ENCODE results near the gene ZNF710. TPM values are rescaled to one million over a fixed set of nuclear protein-coding genes. Genes with fewer than 3 reads are reported as not detected.

Gene ZNF710
- total RNA-seq, 1 donor from 2014 or later = 45.5 TPM

DNA sequence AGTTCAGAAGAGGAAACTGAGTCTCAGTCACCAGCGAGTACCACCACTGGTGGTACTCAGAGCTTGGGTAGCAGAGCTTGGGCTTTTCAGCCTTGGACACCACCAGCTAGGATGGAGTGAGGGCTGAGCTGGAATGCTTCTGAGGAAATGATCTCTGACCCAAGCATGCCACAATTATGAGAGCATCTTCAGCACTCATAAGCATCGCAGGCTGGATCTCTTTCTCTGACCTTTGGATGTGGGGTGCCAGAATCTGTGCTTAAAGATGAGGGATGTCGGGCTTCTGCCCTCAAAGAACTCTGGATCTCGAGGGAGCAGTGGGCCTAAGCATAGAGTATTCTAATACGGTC lies 36.4 kb downstream of the ZNF710 start:
- H3K36me3 Mint-ChIP-seq (ENCODE audit: low read depth) = no peaks in the 10 kb centered on the region
- H3K4me1 Mint-ChIP-seq = peaks cover 84% of the 10 kb centered on the region
- TF ChIP-seq, protein P1, sequence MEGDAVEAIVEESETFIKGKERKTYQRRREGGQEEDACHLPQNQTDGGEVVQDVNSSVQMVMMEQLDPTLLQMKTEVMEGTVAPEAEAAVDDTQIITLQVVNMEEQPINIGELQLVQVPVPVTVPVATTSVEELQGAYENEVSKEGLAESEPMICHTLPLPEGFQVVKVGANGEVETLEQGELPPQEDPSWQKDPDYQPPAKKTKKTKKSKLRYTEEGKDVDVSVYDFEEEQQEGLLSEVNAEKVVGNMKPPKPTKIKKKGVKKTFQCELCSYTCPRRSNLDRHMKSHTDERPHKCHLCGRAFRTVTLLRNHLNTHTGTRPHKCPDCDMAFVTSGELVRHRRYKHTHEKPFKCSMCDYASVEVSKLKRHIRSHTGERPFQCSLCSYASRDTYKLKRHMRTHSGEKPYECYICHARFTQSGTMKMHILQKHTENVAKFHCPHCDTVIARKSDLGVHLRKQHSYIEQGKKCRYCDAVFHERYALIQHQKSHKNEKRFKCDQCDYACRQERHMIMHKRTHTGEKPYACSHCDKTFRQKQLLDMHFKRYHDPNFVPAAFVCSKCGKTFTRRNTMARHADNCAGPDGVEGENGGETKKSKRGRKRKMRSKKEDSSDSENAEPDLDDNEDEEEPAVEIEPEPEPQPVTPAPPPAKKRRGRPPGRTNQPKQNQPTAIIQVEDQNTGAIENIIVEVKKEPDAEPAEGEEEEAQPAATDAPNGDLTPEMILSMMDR (IDR thresholded peaks at IDR 0.05) = no peak
- CTCF ChIA-PET = no interaction called here
- DNase-seq (no peak), ATAC-seq (ENCODE audit: low read depth) (no peak)
- POLR2A ChIA-PET = interaction anchor here (0.7 to 2.5 kb wide), 3 partner anchors 22 to 62 kb away, joined by 3 to 11 read pairs (median 3); no protein-coding TSS in a partner anchor
- no peaks in the 10 kb centered on the region for H3K27me3 Mint-ChIP-seq
- no peaks in the 10 kb centered on the region for H3K9me3 Mint-ChIP-seq
- intact Hi-C loops (cut with micrococcal nuclease) = no loop called here
- H3K27ac Mint-ChIP-seq = peak overlapping the region; percentile 71
- H3K4me3 Mint-ChIP-seq = no peak overlapping the region

DNA sequence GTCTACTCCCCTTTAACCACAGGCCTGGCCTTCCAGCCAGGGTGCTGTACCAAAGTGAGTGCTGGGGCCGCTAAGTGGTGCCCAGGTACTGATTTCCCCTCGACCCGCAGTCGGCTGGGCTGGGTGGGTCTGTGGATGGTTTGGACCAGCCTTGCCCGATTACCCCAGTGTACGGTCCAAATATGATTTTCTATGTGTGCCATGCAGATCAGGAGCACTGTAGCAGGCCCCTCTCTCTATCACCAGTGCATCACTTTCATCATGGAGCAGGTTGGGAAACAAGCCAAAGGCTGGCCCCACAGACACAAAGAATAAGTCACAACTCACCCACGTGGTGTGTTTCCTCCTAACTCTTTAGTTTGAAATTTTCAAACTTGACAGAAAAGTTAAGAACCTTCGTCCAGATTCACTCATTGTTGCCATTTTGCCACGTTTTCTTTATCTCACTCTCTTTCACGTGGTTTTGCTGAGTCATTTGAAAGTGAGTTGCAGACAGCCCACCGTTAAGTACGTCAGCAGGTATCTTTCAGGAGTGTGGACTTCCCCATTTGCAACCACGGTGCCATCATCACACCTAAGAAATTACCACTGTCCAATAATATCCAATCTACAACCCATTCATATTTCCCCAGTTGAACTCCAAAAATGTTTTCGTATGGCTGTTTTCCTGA lies 37.0 kb downstream of the ZNF710 start:
- DNase-seq (no peak), ATAC-seq (ENCODE audit: low read depth) (peak; percentile 88)
- H3K36me3 Mint-ChIP-seq (ENCODE audit: low read depth) = no peaks in the 10 kb centered on the region
- peak overlapping the region; percentile 17 for H3K4me3 Mint-ChIP-seq
- POLR2A ChIA-PET = interaction anchor here (0.6 to 2.5 kb wide), 3 partner anchors 9 to 64 kb away, joined by 4 to 11 read pairs (median 5); no protein-coding TSS in a partner anchor
- H3K27me3 Mint-ChIP-seq = no peaks in the 10 kb centered on the region
- CTCF ChIA-PET = no interaction called here
- TF ChIP-seq, protein P1 (IDR thresholded peaks at IDR 0.05) = no peak
- peaks cover 81% of the 10 kb centered on the region for H3K4me1 Mint-ChIP-seq
- peak overlapping the region; percentile 71 for H3K27ac Mint-ChIP-seq
- intact Hi-C loops (cut with micrococcal nuclease) = loop anchor here (1.0 kb wide), 2 partner anchors 9 to 21 kb away; no protein-coding TSS in a partner anchor
- no peaks in the 10 kb centered on the region for H3K9me3 Mint-ChIP-seq

DNA sequence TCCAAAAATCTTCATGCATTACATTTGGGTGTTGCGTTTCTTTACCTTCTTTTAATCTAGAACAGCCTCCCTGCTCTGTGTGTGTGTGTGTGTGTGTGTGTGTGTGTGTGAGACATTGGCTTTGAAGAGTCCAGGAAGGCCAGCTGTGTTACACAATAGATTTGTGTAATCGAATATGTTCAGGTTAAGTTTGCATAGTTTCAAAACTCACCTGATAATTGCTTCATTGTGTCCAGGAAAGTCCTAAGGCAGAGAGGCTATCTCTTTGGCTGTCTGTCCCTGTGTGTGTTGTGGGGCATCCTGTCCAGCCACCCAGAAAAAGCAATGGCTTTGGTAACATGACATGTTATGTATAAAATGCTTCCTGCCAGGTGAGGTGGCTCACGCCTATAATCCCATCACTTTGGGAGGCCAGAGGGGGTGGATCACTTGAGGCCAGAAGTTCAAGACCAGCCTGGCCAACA lies 37.5 kb downstream of the ZNF710 start:
- ChIA-PET CTCF (no interaction called here), POLR2A (interaction anchor here (0.6 to 2.5 kb wide), 5 partner anchors 9 to 137 kb away, joined by 4 to 11 read pairs (median 4); no protein-coding TSS in a partner anchor)
- Mint-ChIP-seq H3K4me1 (peaks cover 75% of the 10 kb centered on the region), H3K36me3 (ENCODE audit: low read depth) (peaks cover 2% of the 10 kb centered on the region), H3K4me3 (peak overlapping the region; percentile 17), H3K9me3 (no peaks in the 10 kb centered on the region), H3K27me3 (no peaks in the 10 kb centered on the region), H3K27ac (peak overlapping the region; percentile 71)
- ATAC-seq (ENCODE audit: low read depth) (peak; percentile 15), DNase-seq (no peak)
- TF ChIP-seq, protein P1 (IDR thresholded peaks at IDR 0.05) = no peak
- intact Hi-C loops (cut with micrococcal nuclease) = loop anchor here (1.0 kb wide), 2 partner anchors 9 to 21 kb away; no protein-coding TSS in a partner anchor

DNA sequence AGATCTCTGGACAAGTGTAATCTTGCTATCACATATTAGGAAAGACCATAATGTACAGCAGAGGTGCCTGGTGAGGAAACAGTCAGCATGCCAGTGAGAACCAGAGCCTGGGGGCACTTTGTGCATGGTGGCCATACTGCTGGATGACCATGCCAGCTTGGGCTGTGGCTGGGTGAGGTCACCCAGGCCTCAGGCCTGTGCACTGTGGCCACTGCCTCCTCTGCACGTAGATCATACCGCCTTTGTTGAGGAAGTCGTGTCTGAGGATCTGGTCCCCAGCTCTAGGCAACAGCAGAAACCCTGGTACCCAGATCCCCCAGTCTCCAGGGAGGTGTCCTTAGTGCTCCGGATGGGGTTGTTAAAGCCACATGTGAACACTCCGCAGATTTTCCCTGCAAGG lies 38.9 kb downstream of the ZNF710 start:
- no peak for DNase-seq
- ATAC-seq (ENCODE audit: low read depth) = no peak
- peaks cover 5% of the 10 kb centered on the region for H3K36me3 Mint-ChIP-seq (ENCODE audit: low read depth)
- H3K9me3 Mint-ChIP-seq = no peaks in the 10 kb centered on the region
- TF ChIP-seq, protein P1 (IDR thresholded peaks at IDR 0.05) = no peak
- H3K4me3 Mint-ChIP-seq = no peak overlapping the region
- H3K4me1 Mint-ChIP-seq = peaks cover 70% of the 10 kb centered on the region
- intact Hi-C loops (cut with micrococcal nuclease) = no loop called here
- peak overlapping the region; percentile 46 for H3K27ac Mint-ChIP-seq
- CTCF ChIA-PET = no interaction called here
- H3K27me3 Mint-ChIP-seq = no peaks in the 10 kb centered on the region
- POLR2A ChIA-PET = interaction anchor here (0.5 kb wide), 1 partner anchor 119 kb away, joined by 3 read pairs; no protein-coding TSS in a partner anchor

DNA sequence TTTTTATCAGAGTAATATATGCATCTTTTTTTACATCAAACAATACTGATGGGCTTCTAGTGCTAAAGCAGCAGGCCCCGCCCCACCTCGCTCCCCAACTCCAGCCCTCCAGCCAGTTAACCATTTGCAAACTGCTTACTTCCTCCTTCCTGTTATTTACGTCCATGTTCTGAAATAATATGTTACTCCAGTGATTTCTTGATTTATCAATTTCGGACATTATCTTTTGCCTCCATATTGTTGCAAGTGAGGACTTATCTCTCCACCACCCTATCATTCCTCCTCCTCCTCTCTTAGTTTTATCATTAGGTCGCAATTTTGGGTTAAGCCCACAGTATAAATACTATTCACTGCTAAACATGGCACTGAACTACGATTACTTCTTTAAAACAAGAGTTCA lies 39.5 kb downstream of the ZNF710 start:
- intact Hi-C loops (cut with micrococcal nuclease) = no loop called here
- ATAC-seq (ENCODE audit: low read depth) = no peak
- DNase-seq = no peak
- H3K4me1 Mint-ChIP-seq = peaks cover 70% of the 10 kb centered on the region
- POLR2A ChIA-PET = interaction anchor here (0.5 kb wide), 1 partner anchor 119 kb away, joined by 3 read pairs; no protein-coding TSS in a partner anchor
- TF ChIP-seq, protein P1 (IDR thresholded peaks at IDR 0.05) = no peak
- no peak overlapping the region for H3K4me3 Mint-ChIP-seq
- H3K36me3 Mint-ChIP-seq (ENCODE audit: low read depth) = peaks cover 7% of the 10 kb centered on the region
- no peak overlapping the region for H3K27ac Mint-ChIP-seq
- H3K27me3 Mint-ChIP-seq = no peaks in the 10 kb centered on the region
- H3K9me3 Mint-ChIP-seq = no peaks in the 10 kb centered on the region
- CTCF ChIA-PET = no interaction called here

Measured in activated B cell treated with CpG ODN at 0.5 μM for 24 hours (primary cell).